ENCODE measurements around the gene TYRP1.
"Not testable (repeated sequence)": the region's sequence is repeated elsewhere in the genome, so short reads cannot be mapped to it uniquely, and the experiment has no call there.

TYRP1 gene, protein sequence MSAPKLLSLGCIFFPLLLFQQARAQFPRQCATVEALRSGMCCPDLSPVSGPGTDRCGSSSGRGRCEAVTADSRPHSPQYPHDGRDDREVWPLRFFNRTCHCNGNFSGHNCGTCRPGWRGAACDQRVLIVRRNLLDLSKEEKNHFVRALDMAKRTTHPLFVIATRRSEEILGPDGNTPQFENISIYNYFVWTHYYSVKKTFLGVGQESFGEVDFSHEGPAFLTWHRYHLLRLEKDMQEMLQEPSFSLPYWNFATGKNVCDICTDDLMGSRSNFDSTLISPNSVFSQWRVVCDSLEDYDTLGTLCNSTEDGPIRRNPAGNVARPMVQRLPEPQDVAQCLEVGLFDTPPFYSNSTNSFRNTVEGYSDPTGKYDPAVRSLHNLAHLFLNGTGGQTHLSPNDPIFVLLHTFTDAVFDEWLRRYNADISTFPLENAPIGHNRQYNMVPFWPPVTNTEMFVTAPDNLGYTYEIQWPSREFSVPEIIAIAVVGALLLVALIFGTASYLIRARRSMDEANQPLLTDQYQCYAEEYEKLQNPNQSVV

DNA sequence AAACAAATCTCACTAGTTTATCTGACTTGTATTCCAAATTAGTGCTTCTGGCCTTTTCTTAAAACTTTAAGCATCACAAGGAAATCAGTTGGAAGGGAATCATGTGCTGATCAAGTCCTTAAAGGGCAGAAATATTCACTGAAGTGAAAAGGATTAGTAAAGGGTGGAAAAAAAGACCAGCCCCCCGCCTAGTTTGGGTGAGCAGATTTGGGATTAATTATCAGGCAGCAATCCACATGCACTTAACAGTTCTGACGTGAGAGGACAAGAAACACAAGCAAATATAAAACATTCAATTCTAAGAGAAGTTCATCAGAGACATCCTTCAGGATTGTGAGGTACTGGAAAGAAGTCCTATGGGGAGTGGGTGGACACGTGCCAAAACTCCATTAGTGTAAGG is at the start of gene TYRP1:
TYRP1 (plus strand) TSS at position 245 of the 400 bp plus-strand sequence. CDS start 612 bp downstream, outside the sequence.
- DNase-seq, result no peak

DNA sequence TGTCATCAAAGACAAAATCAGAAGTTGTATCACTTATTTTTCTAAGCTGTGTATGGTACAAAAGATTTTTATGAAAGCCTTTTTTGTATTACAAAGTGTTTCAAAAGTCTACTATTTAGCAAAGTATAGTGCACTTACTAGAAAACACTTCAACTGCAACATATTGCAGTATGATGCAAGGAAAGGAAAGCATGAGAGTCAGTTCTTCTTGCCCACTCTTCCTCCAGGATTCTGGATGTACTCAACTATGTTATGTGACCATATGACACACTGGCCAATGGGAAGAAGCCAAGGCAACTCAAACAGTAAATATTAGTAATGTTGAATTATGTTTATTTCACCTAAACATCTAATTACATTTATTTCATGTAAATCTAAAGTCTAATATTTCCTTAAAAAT is 49.5 kb upstream of the TYRP1 start:
- DNase-seq, result no peak

DNA sequence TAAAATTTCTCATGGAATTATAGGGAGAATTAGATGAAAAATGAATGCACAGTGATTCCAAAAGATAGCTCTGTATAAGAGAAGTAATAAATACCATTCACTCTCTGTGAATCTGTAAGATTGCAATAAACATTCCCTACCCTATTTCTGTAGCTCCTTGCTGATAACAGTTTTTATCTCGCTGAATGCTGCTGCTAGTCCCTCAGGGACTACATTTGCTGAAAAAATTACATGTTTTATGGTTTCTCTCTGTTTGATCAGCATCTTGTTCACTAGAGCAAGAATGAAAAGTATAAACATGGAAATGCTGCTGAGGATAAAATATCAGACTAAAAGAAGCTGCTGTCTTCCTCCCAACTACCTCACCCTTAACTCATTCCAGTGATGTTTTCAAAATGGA is 44.3 kb upstream of the TYRP1 start:
- DNase-seq, result no peak

- no peak for DNase-seq
Observed at GRCh38 chr9:12651125-12651524, 42.1 kb upstream of the TYRP1 start.

DNA sequence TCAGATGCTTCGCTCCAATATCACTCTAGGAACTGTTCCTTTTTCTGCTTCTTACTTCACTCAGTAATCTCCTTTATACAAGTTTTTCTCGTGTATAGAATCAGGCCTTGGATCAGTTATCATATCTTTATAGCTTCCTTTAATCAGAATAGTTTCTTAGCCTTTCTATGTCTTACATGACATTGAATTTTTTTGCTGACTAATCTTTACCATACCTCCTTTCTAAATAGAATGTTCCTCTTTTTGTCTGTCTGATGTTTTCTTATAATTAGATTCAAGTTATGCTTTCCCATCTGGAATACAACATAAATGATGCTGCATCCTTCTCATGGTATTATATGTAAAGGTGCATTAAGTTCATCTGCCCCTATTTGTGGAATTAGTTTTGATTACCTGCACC is 40.2 kb upstream of the TYRP1 start:
- DNase-seq, result no peak

DNA sequence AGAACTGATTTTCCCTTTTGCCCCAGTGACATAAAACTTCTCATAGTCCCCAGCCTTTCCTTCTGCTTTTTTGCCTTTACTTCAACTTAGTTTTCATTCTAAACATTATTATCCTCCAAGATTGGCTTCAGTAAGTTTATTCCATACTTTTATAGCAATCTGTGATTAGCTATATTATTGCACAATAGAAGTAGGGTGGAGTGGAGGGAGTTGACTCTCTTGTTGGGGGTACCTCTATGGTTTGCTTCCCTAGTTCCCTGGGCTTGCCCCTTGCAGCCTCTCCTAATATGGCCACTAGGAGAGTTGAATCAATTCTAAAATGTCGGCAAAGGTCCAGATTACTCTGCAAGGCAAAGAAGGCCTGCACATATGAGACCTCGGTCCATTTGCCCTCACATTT is 36.4 kb upstream of the TYRP1 start:
- no peak for DNase-seq

DNA sequence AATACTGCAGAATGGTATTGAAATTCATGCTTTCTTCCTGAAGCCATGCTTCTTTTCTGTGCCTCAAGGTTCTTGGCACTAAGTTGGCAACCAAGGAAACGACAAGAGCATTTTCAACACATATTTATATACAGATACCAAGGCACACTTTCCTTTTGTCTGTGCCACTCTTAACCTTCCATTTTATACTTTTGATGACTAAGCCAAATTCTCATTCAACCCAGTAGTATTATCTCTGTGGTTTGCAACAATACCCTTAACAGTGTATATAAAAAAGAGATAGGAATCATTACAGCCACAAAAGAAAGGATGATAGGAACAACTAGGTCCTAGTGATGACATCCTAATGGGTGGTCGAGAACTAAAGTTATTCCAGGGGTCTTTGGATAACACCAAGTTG is 36.0 kb upstream of the TYRP1 start:
- DNase-seq, result no peak

GRCh38 chr9:12657998-12658397 is 35.2 kb upstream of the TYRP1 start:
- no peak for DNase-seq

GRCh38 chr9:12658531-12659209 is 34.5 kb upstream of the TYRP1 start:
- no peak for DNase-seq

- no peak for DNase-seq
Observed at GRCh38 chr9:12659220-12659619, 34.0 kb upstream of the TYRP1 start.

DNA sequence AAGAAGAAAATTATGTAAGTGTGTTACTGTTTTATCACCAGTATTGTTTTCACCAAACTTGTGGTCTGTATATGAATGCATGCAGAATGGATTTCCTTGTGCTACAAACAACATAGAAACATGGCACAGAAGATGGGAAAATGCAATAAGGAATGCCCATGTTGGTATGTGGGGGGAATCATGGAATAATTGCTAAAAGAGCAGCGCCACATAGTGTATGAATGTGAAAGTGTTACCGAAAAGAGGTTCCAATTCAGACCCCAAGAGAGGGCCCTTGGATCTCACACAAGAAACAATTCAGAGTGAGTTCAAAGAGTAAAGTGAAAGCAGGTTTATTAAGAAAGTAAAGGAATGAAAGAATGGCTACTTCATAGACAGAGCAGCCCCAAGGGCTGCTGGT is 26.4 kb upstream of the TYRP1 start:
- DNase-seq, result no peak

GRCh38 chr9:12667892-12668291 is 25.3 kb upstream of the TYRP1 start:
- no peak for DNase-seq

- DNase-seq, result no peak
Observed at GRCh38 chr9:12670006-12670405, 23.2 kb upstream of the TYRP1 start.

DNA sequence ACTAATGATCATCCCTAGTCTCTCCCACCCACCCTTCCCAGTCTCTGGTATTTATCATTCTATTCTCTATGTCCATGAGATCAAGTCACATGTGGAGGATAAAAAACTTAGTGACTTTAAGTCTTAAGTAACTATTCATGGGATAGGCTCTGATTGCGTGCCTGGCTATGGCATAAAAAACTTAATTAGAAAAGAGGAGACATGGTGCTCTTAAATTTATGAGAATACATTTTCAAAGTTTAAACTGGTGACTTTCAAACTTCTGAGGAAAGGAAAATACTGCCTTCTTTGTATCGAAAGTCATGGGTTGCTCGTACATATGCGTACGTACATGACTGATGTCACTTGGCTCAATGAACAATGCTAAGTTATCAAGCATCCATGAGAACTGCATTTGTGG is 18.2 kb upstream of the TYRP1 start:
- DNase-seq, result no peak

GRCh38 chr9:12677462-12678126 is 15.6 kb upstream of the TYRP1 start:
- not testable (repeated sequence) for DNase-seq

GRCh38 chr9:12680341-12680740 is 12.8 kb upstream of the TYRP1 start:
- DNase-seq, result no peak

GRCh38 chr9:12680757-12681156 is 12.4 kb upstream of the TYRP1 start:
- DNase-seq, result no peak

- no peak for DNase-seq
Observed at GRCh38 chr9:12681620-12682019, 11.6 kb upstream of the TYRP1 start.

GRCh38 chr9:12684974-12685373 is 8.2 kb upstream of the TYRP1 start:
- DNase-seq, result no peak

GRCh38 chr9:12689233-12689632 is 4.0 kb upstream of the TYRP1 start:
- no peak for DNase-seq

GRCh38 chr9:12694013-12694412 is 828 bp downstream of the TYRP1 start:
- DNase-seq, result no peak

GRCh38 chr9:12695474-12695873 is 2.3 kb downstream of the TYRP1 start:
- DNase-seq, result no peak
